NK-92 (cell line): ENCODE data around the gene POP4.
"Not testable (repeated sequence)": the region's sequence is repeated elsewhere in the genome, so short reads cannot be mapped to it uniquely, and the experiment has no call there.

Source experiments
- DNase-seq: peaks from one replicate; lab custom pipeline; 2025; ENCODE audit not compliant: unreplicated experiment; lab: John Stamatoyannopoulos, UW

The POP4 gene

GRCh38 chr19:29610574-29611271, 4.6 kb downstream of the POP4 start:
- DNase-seq: no peak

- DNase-seq: no peak
Measured at GRCh38 chr19:29612121-29612520, 6.0 kb downstream of the POP4 start.

GRCh38 chr19:29612801-29613595, 6.9 kb downstream of the POP4 start:
- DNase-seq: no peak

GRCh38 chr19:29614046-29614445, 8.0 kb downstream of the POP4 start:
- no peak for DNase-seq

- no peak for DNase-seq
Measured at GRCh38 chr19:29614780-29615179, 8.7 kb downstream of the POP4 start.

- DNase-seq: no peak
Measured at GRCh38 chr19:29615891-29616425, 9.9 kb downstream of the POP4 start.

- DNase-seq: no peak
Measured at GRCh38 chr19:29616541-29616940, 10.5 kb downstream of the POP4 start.

- DNase-seq: no peak
Measured at GRCh38 chr19:29617366-29618266, 11.5 kb downstream of the POP4 start.

- DNase-seq: no peak
Measured at GRCh38 chr19:29618434-29618833, 12.4 kb downstream of the POP4 start.

- DNase-seq: no peak
Measured at GRCh38 chr19:29618871-29619270, 12.8 kb downstream of the POP4 start.

GRCh38 chr19:29620931-29621351, 14.9 kb downstream of the POP4 start:
- DNase-seq: no peak

GRCh38 chr19:29622166-29623070, 16.3 kb downstream of the POP4 start:
- no peak for DNase-seq

- DNase-seq: no peak
Measured at GRCh38 chr19:29623726-29624488, 17.8 kb downstream of the POP4 start.

- no peak for DNase-seq
Measured at GRCh38 chr19:29624489-29625185, 18.6 kb downstream of the POP4 start.

GRCh38 chr19:29625186-29625651, 19.1 kb downstream of the POP4 start:
- no peak for DNase-seq

- no peak for DNase-seq
Measured at GRCh38 chr19:29626386-29626785, 20.3 kb downstream of the POP4 start.

GRCh38 chr19:29626832-29627231, 20.7 kb downstream of the POP4 start:
- not testable (repeated sequence) for DNase-seq

GRCh38 chr19:29628661-29629385, 22.7 kb downstream of the POP4 start:
- no peak for DNase-seq
